ENCODE measurements around the gene IKBKE.

- TF ChIP-seq POLR2A (IDR thresholded peaks at IDR 0.05; ENCODE audit: low read depth, low read length) (no peak), CTCF (IDR thresholded peaks at IDR 0.05; ENCODE audit: extremely low read depth in 1 of 2, insufficient read depth in 1 of 2, low read depth in 1 of 2, low read length in 2 of 2) (no peak), EZH2 (IDR thresholded peaks at IDR 0.05; ENCODE audit: borderline replicate concordance, low read depth, low read length, severe bottlenecking) (no peak), POLR2AphosphoS5 (IDR thresholded peaks at IDR 0.05; ENCODE audit: insufficient read depth, low read depth, low read length) (no peak), JUN (IDR thresholded peaks at IDR 0.05; ENCODE audit: borderline replicate concordance, insufficient read depth, insufficient read length, low read depth) (no peak), MAX (IDR thresholded peaks at IDR 0.05; ENCODE audit: insufficient read depth, insufficient read length) (no peak), GATA2 (IDR thresholded peaks at IDR 0.05; ENCODE audit: insufficient read depth, insufficient read length, low read depth, low read length) (no peak), FOS (IDR thresholded peaks at IDR 0.05; ENCODE audit: borderline replicate concordance, insufficient read depth, low read length) (no peak)
Observed at GRCh38 chr1:206451134-206451686, 19.1 kb upstream of the IKBKE start.

Measured in endothelial cell of umbilical vein (primary cell).